ENCODE results near the gene GAREM2.

GAREM2 gene

GRCh38 chr2:26238311-26238958, 65.5 kb downstream of the GAREM2 start:
- DNase-seq, result no peak
